NB4 (cell line): Measurements from ENCODE around the gene TRIM45.

Experiments used
- CTCF ChIP-seq: IDR thresholded peaks from one replicate; pipeline ENCODE4 v1.5.1; 2012; ENCODE audit warnings: low read depth, low read length
- MYC ChIP-seq: IDR thresholded peaks from 2 replicates; pipeline ENCODE4 v1.6.1; 2011; ENCODE audit warnings: low read depth, low read length
- POLR2A ChIP-seq: IDR thresholded peaks from 2 replicates; pipeline ENCODE4 v1.6.1; 2011; ENCODE audit warnings: mild to moderate bottlenecking; ENCODE audit not compliant: insufficient read length; ENCODE audit errors: extremely low read depth
- TF ChIP-seq, protein P1 (sequence below): IDR thresholded peaks from 2 replicates; pipeline ENCODE4 v1.6.1; 2011; ENCODE audit warnings: low read depth, low read length

DNA sequence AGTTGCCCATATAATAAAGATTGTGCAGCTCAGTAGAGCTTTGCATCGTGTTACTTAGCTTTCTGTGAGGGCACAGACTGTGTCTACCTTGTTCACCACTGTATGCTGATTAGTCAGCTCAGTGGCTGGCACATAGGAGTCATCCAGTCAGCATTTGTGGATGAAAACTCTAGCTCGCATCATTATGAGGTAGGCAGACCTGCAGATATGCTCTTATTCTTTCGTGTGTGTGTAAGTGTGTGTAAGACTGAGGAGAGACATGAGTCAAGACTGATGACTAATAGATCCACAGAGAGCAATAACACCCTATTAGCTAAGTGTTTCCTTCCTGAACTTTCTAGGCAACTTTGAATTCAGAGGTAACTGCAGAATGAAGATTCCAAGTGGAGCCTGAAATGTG lies 44.3 kb downstream of the TRIM45 start:
- TF ChIP-seq POLR2A, result no peak
- no peak for TF ChIP-seq CTCF
- TF ChIP-seq MYC, result no peak
- TF ChIP-seq, protein P1, sequence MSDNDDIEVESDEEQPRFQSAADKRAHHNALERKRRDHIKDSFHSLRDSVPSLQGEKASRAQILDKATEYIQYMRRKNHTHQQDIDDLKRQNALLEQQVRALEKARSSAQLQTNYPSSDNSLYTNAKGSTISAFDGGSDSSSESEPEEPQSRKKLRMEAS, result no peak
